ENCODE measurements around the gene E4F1. TPM values are rescaled to one million over a fixed set of nuclear protein-coding genes. Genes with fewer than 3 reads are reported as not detected.
"Not testable (repeated sequence)": the region's sequence is repeated elsewhere in the genome, so short reads cannot be mapped to it uniquely, and the experiment has no call there.

Gene E4F1
- total RNA-seq, 2 donors from 2014 or later: 24.5 to 29.6 TPM

DNA sequence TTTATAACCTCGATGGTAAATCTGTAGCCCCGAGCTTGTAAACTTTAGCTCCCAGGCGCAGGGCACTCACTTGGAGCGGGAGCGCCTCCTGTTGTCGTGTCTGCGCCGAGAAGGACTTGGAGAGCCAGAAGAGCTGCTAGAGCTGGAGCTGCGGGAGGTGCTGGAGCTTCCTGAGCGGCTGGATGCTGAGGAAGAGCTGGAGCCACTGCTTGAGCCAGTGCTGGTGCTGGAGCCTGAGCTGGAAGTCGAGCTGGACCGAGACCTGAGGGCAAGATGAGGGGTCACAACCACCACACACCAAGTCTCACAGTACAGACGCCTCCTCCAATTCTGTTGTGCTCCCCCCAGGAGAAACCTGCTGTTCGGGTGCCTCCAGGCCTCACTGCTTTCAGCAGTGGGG lies 39.6 kb downstream of the E4F1 start:
- H3K36me3 ChIP-seq (ENCODE audit: control insufficient read depth, insufficient read depth, low read length): peaks cover 72% of the 10 kb centered on the region
- H3K4me3 Mint-ChIP-seq; H3K27ac ChIP-seq (ENCODE audit: low read depth, low read length): not testable (repeated sequence)

DNA sequence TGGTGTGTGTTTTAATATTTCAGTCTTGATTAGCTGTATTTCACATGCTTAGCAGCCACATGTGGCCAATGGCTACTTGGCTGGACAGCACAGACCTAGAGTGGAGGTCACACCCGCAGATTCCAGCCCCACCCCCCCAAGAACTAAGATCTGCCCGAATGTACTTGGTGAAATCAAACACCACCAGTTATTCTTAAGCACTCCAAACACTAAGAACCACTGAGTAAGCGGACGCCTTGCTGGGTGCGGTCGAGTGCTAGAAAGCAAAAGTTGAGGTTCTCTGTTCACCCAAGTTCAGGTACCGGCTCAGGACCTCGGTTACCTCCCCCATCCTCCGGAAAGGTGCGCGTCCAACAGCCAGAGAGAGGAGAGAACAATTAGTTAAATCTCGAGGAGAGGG lies 43.5 kb downstream of the E4F1 start:
- WGBS, 2 experiments (ENCODE audit: insufficient coverage in 1 of 2, insufficient read length in 1 of 2): 5% methylated on average over 3 of the region's 12 CpGs; no CpG with 5 or more reads in 1 of the 2 experiments
- Mint-ChIP-seq H3K4me1 (peaks cover 24% of the 10 kb centered on the region), H3K36me3 (ENCODE audit: low read depth) (peaks cover 43% of the 10 kb centered on the region), H3K4me3 (peak overlapping the region; percentile 88), H3K27ac (peak overlapping the region; percentile 95)
- not testable (repeated sequence) for H3K27me3 Mint-ChIP-seq (ENCODE audit: insufficient read depth); H3K9me3 Mint-ChIP-seq; H3K27me3 ChIP-seq (ENCODE audit: control insufficient read depth, insufficient read depth, low read length, poor library complexity, severe bottlenecking); H3K4me1 ChIP-seq (ENCODE audit: control insufficient read depth, insufficient read depth, low read length); H3K27ac ChIP-seq (ENCODE audit: low read depth, low read length); H3K9me3 ChIP-seq (ENCODE audit: control insufficient read depth, low read length)
- peak; percentile 44 for DNase-seq
- Histone ChIP-seq H3K36me3 (ENCODE audit: control insufficient read depth, insufficient read depth, low read length) (peaks cover 34% of the 10 kb centered on the region), H3K9ac (ENCODE audit: extremely low read depth, low read length, poor library complexity, severe bottlenecking) (peak overlapping the region; percentile 93), H3K4me3 (ENCODE audit: low read length) (peak overlapping the region; percentile 93)

More for the DNA sequence above, 39.6 kb downstream of the E4F1 start:
- TF ChIP-seq, protein P1, sequence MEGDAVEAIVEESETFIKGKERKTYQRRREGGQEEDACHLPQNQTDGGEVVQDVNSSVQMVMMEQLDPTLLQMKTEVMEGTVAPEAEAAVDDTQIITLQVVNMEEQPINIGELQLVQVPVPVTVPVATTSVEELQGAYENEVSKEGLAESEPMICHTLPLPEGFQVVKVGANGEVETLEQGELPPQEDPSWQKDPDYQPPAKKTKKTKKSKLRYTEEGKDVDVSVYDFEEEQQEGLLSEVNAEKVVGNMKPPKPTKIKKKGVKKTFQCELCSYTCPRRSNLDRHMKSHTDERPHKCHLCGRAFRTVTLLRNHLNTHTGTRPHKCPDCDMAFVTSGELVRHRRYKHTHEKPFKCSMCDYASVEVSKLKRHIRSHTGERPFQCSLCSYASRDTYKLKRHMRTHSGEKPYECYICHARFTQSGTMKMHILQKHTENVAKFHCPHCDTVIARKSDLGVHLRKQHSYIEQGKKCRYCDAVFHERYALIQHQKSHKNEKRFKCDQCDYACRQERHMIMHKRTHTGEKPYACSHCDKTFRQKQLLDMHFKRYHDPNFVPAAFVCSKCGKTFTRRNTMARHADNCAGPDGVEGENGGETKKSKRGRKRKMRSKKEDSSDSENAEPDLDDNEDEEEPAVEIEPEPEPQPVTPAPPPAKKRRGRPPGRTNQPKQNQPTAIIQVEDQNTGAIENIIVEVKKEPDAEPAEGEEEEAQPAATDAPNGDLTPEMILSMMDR (conservative IDR thresholded peaks at IDR 0.05): peak; percentile 30
- peaks cover 20% of the 10 kb centered on the region for H3K4me1 Mint-ChIP-seq
- H3K27me3 ChIP-seq (ENCODE audit: control insufficient read depth, insufficient read depth, low read length, poor library complexity, severe bottlenecking); H3K4me3 ChIP-seq (ENCODE audit: low read length); H3K9ac ChIP-seq (ENCODE audit: extremely low read depth, low read length, poor library complexity, severe bottlenecking); DNase-seq; H3K9me3 ChIP-seq (ENCODE audit: control insufficient read depth, low read length); H3K27me3 Mint-ChIP-seq (ENCODE audit: insufficient read depth); H3K4me1 ChIP-seq (ENCODE audit: control insufficient read depth, insufficient read depth, low read length); H3K9me3 Mint-ChIP-seq: not testable (repeated sequence)
- peaks cover 75% of the 10 kb centered on the region for H3K36me3 Mint-ChIP-seq (ENCODE audit: low read depth)
- H3K27ac Mint-ChIP-seq: peak overlapping the region; percentile 40
- 94 to 100% methylated on average over 2 to 14 of the region's 14 CpGs for WGBS, 2 experiments (ENCODE audit: insufficient coverage in 1 of 2, insufficient read length in 1 of 2)

DNA sequence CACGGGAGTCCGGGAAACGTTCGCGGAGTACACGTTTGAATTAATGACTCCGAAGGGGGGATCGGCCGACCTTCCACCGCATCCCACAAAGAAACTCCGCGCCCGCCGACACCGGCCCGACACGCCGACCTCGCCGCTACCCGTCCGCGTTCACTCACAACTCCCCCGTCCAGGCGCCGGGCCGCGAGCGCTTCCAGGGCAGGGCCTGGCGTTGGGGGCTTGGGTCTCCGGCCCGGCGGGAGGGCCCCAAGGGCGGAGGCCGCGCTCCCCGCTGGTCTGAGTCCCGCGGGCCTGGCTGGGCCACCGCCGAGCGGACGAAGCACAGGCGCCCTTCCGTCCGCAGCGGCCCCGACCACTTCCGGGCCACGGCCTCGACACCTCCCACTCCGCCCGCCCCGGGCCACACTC lies 44.1 kb downstream of the E4F1 start:
- DNase-seq: not testable (repeated sequence)

DNA sequence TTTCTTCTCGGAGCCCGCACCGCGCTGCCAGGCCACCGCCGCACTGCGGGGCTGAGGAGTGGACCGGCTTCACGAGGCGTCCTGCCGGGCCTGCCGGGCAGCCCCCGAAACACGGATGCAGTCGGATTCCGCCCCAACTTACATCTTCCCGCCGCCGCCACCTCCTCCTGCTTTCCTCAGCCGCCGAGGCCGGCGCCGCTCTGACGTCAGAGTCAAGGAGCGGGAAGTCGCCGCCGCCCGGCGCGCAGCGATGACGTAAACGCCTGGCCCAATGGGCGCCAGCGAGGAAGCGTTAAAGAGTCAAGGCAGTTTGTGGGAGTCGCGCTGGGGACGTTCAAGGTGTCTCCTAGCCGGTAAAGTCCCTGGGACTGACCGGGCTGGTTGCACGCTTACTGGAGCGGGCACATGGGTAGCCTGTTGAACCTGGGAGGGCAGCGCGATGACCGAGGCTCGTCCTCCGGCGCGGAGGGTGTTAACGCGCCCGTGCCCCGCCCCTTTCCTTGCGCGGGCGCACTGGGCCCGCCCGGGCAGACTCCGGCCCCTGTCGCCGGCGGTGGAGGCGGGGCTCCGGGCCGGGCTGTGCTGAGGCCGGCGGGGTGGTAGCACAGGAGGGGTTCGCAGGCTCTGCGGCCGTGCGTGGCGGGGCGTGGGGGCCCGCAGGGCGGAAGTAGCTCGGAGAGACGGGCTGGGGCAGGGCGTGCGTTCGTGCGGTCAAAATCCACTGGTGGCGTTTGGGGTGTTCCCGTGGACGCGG lies 44.7 kb downstream of the E4F1 start, which contains the start of gene RNPS1:
Gene RNPS1 (minus strand): TSS at position 214 of the 754 bp plus-strand sequence. CDS start 3,483 bp downstream, outside the sequence.
- DNase-seq: peak; percentile 98
- H3K36me3 ChIP-seq (ENCODE audit: control insufficient read depth, insufficient read depth, low read length): peaks cover 22% of the 10 kb centered on the region
- TF ChIP-seq, protein P1 (conservative IDR thresholded peaks at IDR 0.05): no peak
- H3K4me3 Mint-ChIP-seq: peak within 1 kb of the TSS; percentile 88
- peaks cover 24% of the 10 kb centered on the region for H3K4me1 Mint-ChIP-seq
- 1% methylated on average over 27 to 88 of the region's 88 CpGs for WGBS, 2 experiments (ENCODE audit: insufficient coverage in 1 of 2, insufficient read length in 1 of 2)
- peak within 1 kb of the TSS; percentile 93 for H3K4me3 ChIP-seq (ENCODE audit: low read length)
- H3K27me3 Mint-ChIP-seq (ENCODE audit: insufficient read depth): no peaks in the 10 kb centered on the region
- peak within 1 kb of the TSS; percentile 99 for H3K27ac ChIP-seq (ENCODE audit: low read depth, low read length)
- H3K9me3 Mint-ChIP-seq: no peaks in the 10 kb centered on the region
- H3K27me3 ChIP-seq (ENCODE audit: control insufficient read depth, insufficient read depth, low read length, poor library complexity, severe bottlenecking): no peaks in the 10 kb centered on the region
- peaks cover 5% of the 10 kb centered on the region for H3K4me1 ChIP-seq (ENCODE audit: control insufficient read depth, insufficient read depth, low read length)
- no peaks in the 10 kb centered on the region for H3K9me3 ChIP-seq (ENCODE audit: control insufficient read depth, low read length)
- H3K27ac Mint-ChIP-seq: peak within 1 kb of the TSS; percentile 99
- H3K9ac ChIP-seq (ENCODE audit: extremely low read depth, low read length, poor library complexity, severe bottlenecking): peak within 1 kb of the TSS; percentile 93
- peaks cover 35% of the 10 kb centered on the region for H3K36me3 Mint-ChIP-seq (ENCODE audit: low read depth)

More for the DNA sequence above, 44.1 kb downstream of the E4F1 start:
- not testable (repeated sequence) for H3K9me3 ChIP-seq (ENCODE audit: control insufficient read depth, low read length); H3K27me3 Mint-ChIP-seq (ENCODE audit: insufficient read depth); H3K27me3 ChIP-seq (ENCODE audit: control insufficient read depth, insufficient read depth, low read length, poor library complexity, severe bottlenecking); H3K4me1 ChIP-seq (ENCODE audit: control insufficient read depth, insufficient read depth, low read length); H3K9me3 Mint-ChIP-seq
- H3K4me1 Mint-ChIP-seq: peaks cover 24% of the 10 kb centered on the region
- Histone ChIP-seq H3K4me3 (ENCODE audit: low read length) (peak overlapping the region; percentile 93), H3K27ac (ENCODE audit: low read depth, low read length) (peak overlapping the region; percentile 99), H3K36me3 (ENCODE audit: control insufficient read depth, insufficient read depth, low read length) (peaks cover 27% of the 10 kb centered on the region), H3K9ac (ENCODE audit: extremely low read depth, low read length, poor library complexity, severe bottlenecking) (peak overlapping the region; percentile 93)
- H3K36me3 Mint-ChIP-seq (ENCODE audit: low read depth): peaks cover 37% of the 10 kb centered on the region
- peak overlapping the region; percentile 88 for H3K4me3 Mint-ChIP-seq
- H3K27ac Mint-ChIP-seq: peak overlapping the region; percentile 99
- 0% methylated on average over 11 to 54 of the region's 54 CpGs for WGBS, 2 experiments (ENCODE audit: insufficient coverage in 1 of 2, insufficient read length in 1 of 2)

Data from endodermal cell (in vitro differentiated cells).